ENCODE results near the gene C1orf74. TPM values are rescaled to one million over a fixed set of nuclear protein-coding genes. Genes with fewer than 3 reads are reported as not detected.

Gene C1orf74
- total RNA-seq, 1 donor from 2014 or later, result 3.7 TPM

DNA sequence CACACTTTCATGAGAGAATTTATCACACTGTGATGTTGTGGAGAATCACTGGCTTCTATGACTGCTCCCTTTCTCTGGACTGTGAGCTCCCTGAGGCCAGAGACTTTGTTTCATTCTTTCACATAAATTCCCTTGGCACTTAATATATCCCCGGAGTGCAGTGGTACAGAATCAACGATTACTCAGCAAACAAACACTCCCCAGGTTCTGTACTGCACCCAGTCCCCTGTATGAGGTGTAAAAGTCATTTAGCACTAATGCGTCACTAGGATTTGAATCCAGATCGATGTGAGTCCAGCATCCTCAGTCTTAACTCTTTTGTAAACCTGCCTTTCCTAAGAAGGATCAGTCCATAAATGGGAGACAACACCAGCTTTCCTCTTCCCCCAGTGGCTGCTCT is 36.6 kb upstream of the C1orf74 start:
- no peak for DNase-seq
- ChIA-PET CTCF (no interaction called here), POLR2A (no interaction called here)
- no peaks in the 10 kb centered on the region for H3K36me3 Mint-ChIP-seq (ENCODE audit: low read depth)
- H3K27ac Mint-ChIP-seq, result no peak overlapping the region
- no peak overlapping the region for H3K4me3 Mint-ChIP-seq
- no peaks in the 10 kb centered on the region for H3K9me3 Mint-ChIP-seq
- TF ChIP-seq, protein P1, sequence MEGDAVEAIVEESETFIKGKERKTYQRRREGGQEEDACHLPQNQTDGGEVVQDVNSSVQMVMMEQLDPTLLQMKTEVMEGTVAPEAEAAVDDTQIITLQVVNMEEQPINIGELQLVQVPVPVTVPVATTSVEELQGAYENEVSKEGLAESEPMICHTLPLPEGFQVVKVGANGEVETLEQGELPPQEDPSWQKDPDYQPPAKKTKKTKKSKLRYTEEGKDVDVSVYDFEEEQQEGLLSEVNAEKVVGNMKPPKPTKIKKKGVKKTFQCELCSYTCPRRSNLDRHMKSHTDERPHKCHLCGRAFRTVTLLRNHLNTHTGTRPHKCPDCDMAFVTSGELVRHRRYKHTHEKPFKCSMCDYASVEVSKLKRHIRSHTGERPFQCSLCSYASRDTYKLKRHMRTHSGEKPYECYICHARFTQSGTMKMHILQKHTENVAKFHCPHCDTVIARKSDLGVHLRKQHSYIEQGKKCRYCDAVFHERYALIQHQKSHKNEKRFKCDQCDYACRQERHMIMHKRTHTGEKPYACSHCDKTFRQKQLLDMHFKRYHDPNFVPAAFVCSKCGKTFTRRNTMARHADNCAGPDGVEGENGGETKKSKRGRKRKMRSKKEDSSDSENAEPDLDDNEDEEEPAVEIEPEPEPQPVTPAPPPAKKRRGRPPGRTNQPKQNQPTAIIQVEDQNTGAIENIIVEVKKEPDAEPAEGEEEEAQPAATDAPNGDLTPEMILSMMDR (IDR thresholded peaks at IDR 0.05), result no peak
- intact Hi-C loops (cut with micrococcal nuclease), result loop anchor here (10.0 kb wide), 1 partner anchor 246 kb away; no protein-coding TSS in a partner anchor
- peaks cover 39% of the 10 kb centered on the region for H3K27me3 Mint-ChIP-seq
- H3K4me1 Mint-ChIP-seq, result peaks cover 4% of the 10 kb centered on the region
- no peak for ATAC-seq (ENCODE audit: low read depth)

DNA sequence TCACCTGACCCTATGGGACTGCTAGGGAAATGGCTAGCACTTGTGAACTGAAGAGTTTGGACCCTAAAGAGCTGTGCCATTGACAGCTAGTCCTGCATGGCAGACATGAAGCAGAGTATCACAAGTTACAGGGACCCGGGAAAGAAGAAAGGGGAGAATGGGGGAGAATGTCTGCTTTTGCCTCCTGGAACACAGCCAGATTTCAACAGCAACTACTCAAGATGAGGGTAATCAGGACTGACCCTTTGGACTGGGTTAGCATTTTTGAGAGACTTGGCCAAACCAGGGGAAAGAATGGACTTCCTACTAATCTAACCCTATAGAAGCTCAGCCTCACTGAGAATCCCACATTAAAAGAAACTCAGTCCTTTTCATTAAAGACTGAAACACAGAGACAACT is 34.7 kb upstream of the C1orf74 start:
- Mint-ChIP-seq H3K4me3 (no peak overlapping the region), H3K9me3 (no peaks in the 10 kb centered on the region), H3K27ac (no peak overlapping the region), H3K27me3 (peaks cover 37% of the 10 kb centered on the region), H3K4me1 (peaks cover 4% of the 10 kb centered on the region), H3K36me3 (ENCODE audit: low read depth) (no peaks in the 10 kb centered on the region)
- intact Hi-C loops (cut with micrococcal nuclease), result no loop called here
- POLR2A ChIA-PET, result interaction anchor here (0.8 kb wide), 1 partner anchor 8 kb away, joined by 3 read pairs; no protein-coding TSS in a partner anchor
- ATAC-seq (ENCODE audit: low read depth) (no peak), DNase-seq (no peak)
- CTCF ChIA-PET, result interaction anchor here (0.7 kb wide), 1 partner anchor 244 kb away, joined by 3 read pairs; no protein-coding TSS in a partner anchor
- TF ChIP-seq, protein P1 (IDR thresholded peaks at IDR 0.05), result no peak

DNA sequence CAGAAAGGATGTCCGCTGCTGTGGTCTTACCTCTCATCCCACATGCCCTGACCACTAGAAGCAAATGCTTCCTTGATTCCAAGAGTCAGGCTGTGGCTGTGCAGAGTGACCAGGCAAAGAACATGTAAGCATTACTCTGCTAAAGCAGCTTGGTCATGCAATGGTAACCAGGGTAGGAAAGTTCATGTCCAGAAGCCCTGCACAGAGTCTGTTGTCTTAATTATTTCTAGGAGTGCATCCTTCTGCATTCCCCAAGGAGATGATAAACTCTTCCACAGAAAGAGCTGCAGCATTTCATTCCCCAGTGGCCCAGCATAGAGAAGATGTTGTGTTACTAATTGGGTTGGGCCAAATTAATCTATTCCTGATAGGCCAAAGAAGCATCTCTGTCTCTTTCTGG is 33.3 kb upstream of the C1orf74 start:
- Mint-ChIP-seq H3K4me3 (no peak overlapping the region), H3K27me3 (peaks cover 33% of the 10 kb centered on the region), H3K27ac (no peak overlapping the region), H3K9me3 (no peaks in the 10 kb centered on the region), H3K4me1 (peaks cover under 1% of the 10 kb centered on the region), H3K36me3 (ENCODE audit: low read depth) (no peaks in the 10 kb centered on the region)
- DNase-seq (no peak), ATAC-seq (ENCODE audit: low read depth) (no peak)
- CTCF ChIA-PET, result interaction anchor here (1.1 kb wide), 1 partner anchor 10 kb away, joined by 3 read pairs; the partner anchor contains the start of gene UTP25
- TF ChIP-seq, protein P1 (IDR thresholded peaks at IDR 0.05), result no peak
- POLR2A ChIA-PET, result no interaction called here
- intact Hi-C loops (cut with micrococcal nuclease), result no loop called here

DNA sequence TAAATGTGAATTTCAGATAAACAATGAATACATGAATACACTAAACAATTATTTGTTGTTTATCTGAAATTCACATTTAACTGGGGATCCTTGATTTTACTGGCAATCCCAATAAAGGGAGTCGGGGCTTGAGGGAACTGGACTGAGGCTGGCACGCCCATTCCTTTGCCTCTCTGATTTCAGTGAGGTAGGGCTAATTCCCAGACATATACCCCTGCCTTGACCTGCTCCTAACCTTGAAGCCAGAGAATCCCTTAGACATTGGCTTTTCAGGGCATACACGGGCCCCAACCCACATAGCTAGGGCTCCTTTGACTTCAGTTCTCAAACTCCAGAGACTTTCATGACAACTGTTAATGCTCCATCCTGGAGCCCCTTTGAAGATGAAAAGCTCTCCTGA is 32.6 kb upstream of the C1orf74 start:
- no peak overlapping the region for H3K4me3 Mint-ChIP-seq
- CTCF ChIA-PET, result no interaction called here

DNA sequence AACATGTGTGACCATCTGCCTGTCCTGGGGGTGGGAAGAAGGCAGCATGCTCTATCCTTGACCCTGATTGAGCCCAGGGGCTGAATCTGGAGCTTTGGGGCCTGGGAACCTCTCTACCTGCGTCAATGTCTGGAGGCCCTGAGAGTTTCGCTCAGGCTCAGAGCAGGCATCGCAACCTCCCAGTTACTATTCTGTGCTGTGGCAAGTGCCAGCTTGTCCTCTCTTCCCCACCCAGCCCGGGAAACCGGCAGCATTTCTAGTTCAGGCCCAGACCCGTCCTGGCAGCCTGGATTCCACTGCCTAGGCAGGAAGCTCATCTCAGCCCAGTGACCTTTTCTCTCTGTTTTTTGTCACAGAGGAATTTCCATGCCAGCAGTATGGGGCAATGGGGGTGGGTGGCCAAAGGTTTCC is 31.6 kb upstream of the C1orf74 start:
- no peak overlapping the region for H3K27ac Mint-ChIP-seq
- H3K4me3 Mint-ChIP-seq, result no peak overlapping the region
- TF ChIP-seq, protein P1 (IDR thresholded peaks at IDR 0.05), result no peak
- POLR2A ChIA-PET, result no interaction called here
- no peaks in the 10 kb centered on the region for H3K36me3 Mint-ChIP-seq (ENCODE audit: low read depth)
- no peaks in the 10 kb centered on the region for H3K4me1 Mint-ChIP-seq
- DNase-seq, result no peak
- no peak for ATAC-seq (ENCODE audit: low read depth)
- CTCF ChIA-PET, result interaction anchor here (3.9 kb wide), 1 partner anchor 7 kb away, joined by 17 read pairs; no protein-coding TSS in a partner anchor
- peaks cover 23% of the 10 kb centered on the region for H3K27me3 Mint-ChIP-seq
- H3K9me3 Mint-ChIP-seq, result no peaks in the 10 kb centered on the region
- intact Hi-C loops (cut with micrococcal nuclease), result no loop called here

More for the DNA sequence above, 32.6 kb upstream of the C1orf74 start:
- Mint-ChIP-seq H3K27ac (no peak overlapping the region), H3K36me3 (ENCODE audit: low read depth) (no peaks in the 10 kb centered on the region), H3K9me3 (no peaks in the 10 kb centered on the region), H3K4me1 (no peaks in the 10 kb centered on the region), H3K27me3 (peaks cover 30% of the 10 kb centered on the region)
- POLR2A ChIA-PET, result no interaction called here
- ATAC-seq (ENCODE audit: low read depth) (no peak), DNase-seq (no peak)
- TF ChIP-seq, protein P1 (IDR thresholded peaks at IDR 0.05), result no peak
- intact Hi-C loops (cut with micrococcal nuclease), result no loop called here

Data from activated B cell treated with CpG ODN at 0.5 μM for 24 hours (primary cell).